DND-41 (cell line): Measurements from ENCODE around the gene S100Z.

Experiments
- EZH2 ChIP-seq: IDR thresholded peaks from 3 replicates; pipeline ENCODE4 v1.6.1; 2012; ENCODE audit warnings: borderline replicate concordance, low read depth, mild to moderate bottlenecking, moderate library complexity, low read length, inconsistent platforms; ENCODE audit not compliant: severe bottlenecking
- TF ChIP-seq, protein P1 (sequence below): IDR thresholded peaks from 2 replicates; pipeline ENCODE4 v1.5.1; 2012; ENCODE audit warnings: borderline replicate concordance, low read length, moderate library complexity, mild to moderate bottlenecking; ENCODE audit not compliant: poor library complexity, severe bottlenecking; ENCODE audit errors: extremely low read depth

- TF ChIP-seq, protein P1, sequence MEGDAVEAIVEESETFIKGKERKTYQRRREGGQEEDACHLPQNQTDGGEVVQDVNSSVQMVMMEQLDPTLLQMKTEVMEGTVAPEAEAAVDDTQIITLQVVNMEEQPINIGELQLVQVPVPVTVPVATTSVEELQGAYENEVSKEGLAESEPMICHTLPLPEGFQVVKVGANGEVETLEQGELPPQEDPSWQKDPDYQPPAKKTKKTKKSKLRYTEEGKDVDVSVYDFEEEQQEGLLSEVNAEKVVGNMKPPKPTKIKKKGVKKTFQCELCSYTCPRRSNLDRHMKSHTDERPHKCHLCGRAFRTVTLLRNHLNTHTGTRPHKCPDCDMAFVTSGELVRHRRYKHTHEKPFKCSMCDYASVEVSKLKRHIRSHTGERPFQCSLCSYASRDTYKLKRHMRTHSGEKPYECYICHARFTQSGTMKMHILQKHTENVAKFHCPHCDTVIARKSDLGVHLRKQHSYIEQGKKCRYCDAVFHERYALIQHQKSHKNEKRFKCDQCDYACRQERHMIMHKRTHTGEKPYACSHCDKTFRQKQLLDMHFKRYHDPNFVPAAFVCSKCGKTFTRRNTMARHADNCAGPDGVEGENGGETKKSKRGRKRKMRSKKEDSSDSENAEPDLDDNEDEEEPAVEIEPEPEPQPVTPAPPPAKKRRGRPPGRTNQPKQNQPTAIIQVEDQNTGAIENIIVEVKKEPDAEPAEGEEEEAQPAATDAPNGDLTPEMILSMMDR = no peak
- TF ChIP-seq EZH2 = no peak
Observed at GRCh38 chr5:76850543-76851145, 830 bp downstream of the S100Z start.
